ENCODE data around the gene TOM1. TPM values are rescaled to one million over a fixed set of nuclear protein-coding genes. Genes with fewer than 3 reads are reported as not detected.

TOM1 gene
- total RNA-seq, 1 donor, result 48.8 TPM

- H3K4me3 ChIP-seq (ENCODE audit: low read depth, low read length), result no peak overlapping the region
- no peak for DNase-seq (ENCODE audit: low read depth)
- TF ChIP-seq CTCF (IDR thresholded peaks at IDR 0.05; ENCODE audit: insufficient read depth, low read length), result no peak
Measured at GRCh38 chr22:35349368-35349703, 49.6 kb downstream of the TOM1 start.

- peak; percentile 43 for DNase-seq (ENCODE audit: low read depth)
- no peak overlapping the region for H3K4me3 ChIP-seq (ENCODE audit: low read depth, low read length)
- no peak for TF ChIP-seq CTCF (IDR thresholded peaks at IDR 0.05; ENCODE audit: insufficient read depth, low read length)
Measured at GRCh38 chr22:35349704-35350538, 50.2 kb downstream of the TOM1 start.

DNA sequence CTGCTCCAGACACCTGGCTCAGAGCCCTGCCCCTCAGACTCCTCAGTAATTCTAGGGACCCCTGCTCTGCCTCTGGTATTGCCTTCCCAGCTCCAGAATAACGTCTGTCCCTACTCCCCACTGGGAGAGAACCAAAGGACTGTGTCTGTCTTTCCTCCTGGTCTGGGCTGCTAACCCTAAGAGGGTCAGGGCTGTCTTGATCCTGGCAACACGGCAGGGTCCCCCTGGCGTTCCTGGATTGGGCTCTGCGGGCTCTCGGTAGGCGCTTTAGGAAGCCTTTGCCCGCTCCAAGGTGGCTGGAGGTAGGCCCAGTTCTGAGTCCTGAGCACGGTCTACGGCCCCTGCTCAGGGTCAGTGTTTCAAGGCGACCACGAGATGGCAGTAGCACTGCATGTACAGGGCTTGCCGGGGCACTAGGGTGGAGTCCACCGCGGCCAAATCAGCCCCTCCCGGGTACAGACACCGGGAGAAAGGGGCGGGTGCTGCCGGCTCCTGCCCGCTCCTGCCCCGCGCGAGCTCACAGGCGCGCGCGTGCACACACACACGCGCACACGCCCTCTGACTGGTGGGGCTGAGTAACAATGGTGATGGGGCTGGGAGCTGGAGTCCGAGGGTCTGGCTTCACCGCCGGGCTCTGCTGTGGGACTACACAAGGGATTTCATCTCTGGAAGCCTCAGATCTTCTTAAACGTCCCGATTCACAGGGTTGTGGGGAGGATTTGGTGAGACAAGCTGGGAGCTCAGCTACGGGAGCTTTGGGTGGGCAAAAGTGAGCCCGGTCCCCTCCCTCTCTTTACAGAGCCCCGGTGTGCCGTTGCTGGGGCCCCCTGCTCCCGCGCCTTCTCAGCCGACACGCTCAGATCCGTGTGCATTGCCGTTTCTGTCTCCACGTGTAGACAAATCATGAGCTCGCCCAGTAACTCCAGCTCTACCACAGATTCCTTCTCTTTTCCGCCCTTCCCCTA is 51.1 kb downstream of the TOM1 start:
- peak; percentile 93 for DNase-seq (ENCODE audit: low read depth)
- peak overlapping the region; percentile 69 for H3K4me3 ChIP-seq (ENCODE audit: low read depth, low read length)
- TF ChIP-seq CTCF (IDR thresholded peaks at IDR 0.05; ENCODE audit: insufficient read depth, low read length), result peak; percentile 83

GRCh38 chr22:35352214-35353111 is 52.8 kb downstream of the TOM1 start:
- TF ChIP-seq CTCF (IDR thresholded peaks at IDR 0.05; ENCODE audit: insufficient read depth, low read length), result no peak
- H3K4me3 ChIP-seq (ENCODE audit: low read depth, low read length), result no peak overlapping the region
- DNase-seq (ENCODE audit: low read depth), result no peak

- H3K4me3 ChIP-seq (ENCODE audit: low read depth, low read length), result no peak overlapping the region
- no peak for TF ChIP-seq CTCF (IDR thresholded peaks at IDR 0.05; ENCODE audit: insufficient read depth, low read length)
- DNase-seq (ENCODE audit: low read depth), result no peak
Measured at GRCh38 chr22:35353318-35353717, 53.6 kb downstream of the TOM1 start.

GRCh38 chr22:35354068-35354467 is 54.4 kb downstream of the TOM1 start:
- no peak overlapping the region for H3K4me3 ChIP-seq (ENCODE audit: low read depth, low read length)
- no peak for DNase-seq (ENCODE audit: low read depth)
- TF ChIP-seq CTCF (IDR thresholded peaks at IDR 0.05; ENCODE audit: insufficient read depth, low read length), result no peak
